Stimulated activated CD8-positive, alpha-beta memory T cell treated with anti-CD3 and anti-CD28 coated beads, Interleukin-4, amount 100 ng/mL, for 1 hour (primary cell): Measurements from ENCODE around the gene MAGIX.
"Not testable (repeated sequence)": the region's sequence is repeated elsewhere in the genome, so short reads cannot be mapped to it uniquely, and the experiment has no call there.

ENCODE experiments used
- DNase-seq, 2 donors: peaks; one replicate each; pipeline ENCODE4 v3.0.0-alpha.2; 2020; ENCODE audit warnings: low read depth in 2 of 2, low spot score in 1 of 2

The MAGIX gene

GRCh38 chrX:49162620-49163019 lies at the start of gene MAGIX:
Gene MAGIX, plus strand, starts transcription at chrX:49162758. Its CDS starts 132 bp downstream, at chrX:49162890.
- no peak for DNase-seq

- DNase-seq: no peak
These were observed 46.5 kb upstream of the MAGIX start for GRCh38 chrX:49116076-49116475.

GRCh38 chrX:49116716-49117115 lies 45.8 kb upstream of the MAGIX start:
- no peak for DNase-seq

DNA sequence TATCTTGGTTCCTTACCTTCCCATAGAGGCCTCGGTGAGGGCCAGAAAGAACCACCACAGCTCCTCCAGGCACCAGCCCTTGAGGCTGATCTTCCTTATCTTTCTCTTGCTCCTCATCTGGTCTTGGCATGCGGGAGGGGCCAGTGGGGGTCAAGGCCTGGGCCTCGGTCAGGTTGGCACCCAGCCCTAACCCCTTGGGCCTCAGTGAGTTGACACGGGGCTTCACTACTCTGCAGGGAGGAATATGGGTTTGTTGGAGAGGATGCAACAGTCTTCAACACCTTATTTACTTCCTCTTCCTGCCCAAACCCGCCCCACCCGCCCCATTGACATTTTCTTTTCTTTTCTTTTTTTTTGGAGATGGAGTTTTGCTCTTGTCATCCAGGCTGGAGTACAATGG lies 45.0 kb upstream of the MAGIX start:
- no peak for DNase-seq

DNA sequence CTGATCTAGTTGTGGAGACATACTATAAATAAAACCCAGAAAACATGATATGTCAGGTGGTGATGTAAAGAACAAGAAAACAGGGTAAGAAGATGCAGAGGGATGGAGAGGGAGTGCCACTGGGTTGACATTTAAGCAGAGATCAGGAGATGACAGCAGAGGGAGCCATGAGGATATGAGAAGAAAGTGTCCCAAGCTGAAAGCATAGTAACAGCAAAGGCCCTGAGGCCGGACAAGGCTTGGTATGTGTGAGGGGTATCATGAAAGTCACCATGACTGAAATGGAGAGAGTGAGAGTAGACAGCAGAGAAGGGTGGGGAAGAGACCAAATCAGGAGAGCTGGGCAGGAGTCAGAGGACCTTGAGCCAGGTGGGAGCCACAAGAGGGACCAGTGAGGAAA lies 42.5 kb upstream of the MAGIX start:
- no peak for DNase-seq

GRCh38 chrX:49122499-49122898 lies 40.1 kb upstream of the MAGIX start:
- no peak for DNase-seq

DNA sequence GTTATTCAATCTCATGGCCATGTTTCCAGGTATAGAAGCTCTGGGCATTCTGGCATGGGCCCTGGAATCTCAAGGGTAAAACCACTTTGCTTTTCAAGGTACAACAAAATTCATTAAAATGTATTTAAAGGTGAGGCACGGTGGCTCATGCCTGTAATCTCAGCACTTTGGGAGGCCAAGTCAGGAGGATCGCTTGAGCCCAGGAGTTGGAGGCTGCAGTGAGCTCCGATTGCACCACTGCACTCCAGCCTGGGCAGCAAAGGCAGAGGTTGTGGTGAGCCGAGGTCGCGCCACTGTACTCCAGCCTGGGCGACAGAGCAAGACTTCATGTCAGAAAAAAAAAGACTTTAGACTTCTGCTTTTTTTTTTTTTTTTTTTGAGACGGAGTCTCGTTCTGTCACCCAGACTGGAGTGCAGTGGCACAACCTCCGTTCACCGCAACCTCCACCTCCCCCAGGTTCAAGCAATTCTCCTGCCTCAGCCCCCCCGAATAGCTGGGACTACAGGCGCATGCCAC lies 34.8 kb upstream of the MAGIX start:
- not testable (repeated sequence) for DNase-seq

DNA sequence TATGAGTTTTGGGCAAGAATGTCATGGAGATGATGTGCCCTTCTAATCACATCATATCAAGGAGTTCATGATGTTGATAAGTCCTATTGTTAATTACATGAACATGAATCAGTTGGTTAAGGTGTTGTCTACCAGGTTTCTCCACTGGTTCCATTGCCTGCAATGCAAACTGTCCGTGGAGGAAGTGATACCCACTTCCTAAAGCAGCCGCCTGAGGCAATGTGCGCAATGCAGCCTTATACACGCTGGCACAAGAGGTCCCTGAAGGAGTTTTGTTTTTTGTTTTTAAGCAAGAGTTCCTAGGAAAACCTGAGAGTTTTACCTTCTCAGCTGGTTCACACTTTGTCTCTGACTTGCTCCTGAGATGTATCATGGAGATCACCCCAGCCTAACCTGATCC lies 33.1 kb upstream of the MAGIX start:
- DNase-seq: no peak

- not testable (repeated sequence) for DNase-seq
These were observed 30.3 kb upstream of the MAGIX start for GRCh38 chrX:49132275-49132674.

DNA sequence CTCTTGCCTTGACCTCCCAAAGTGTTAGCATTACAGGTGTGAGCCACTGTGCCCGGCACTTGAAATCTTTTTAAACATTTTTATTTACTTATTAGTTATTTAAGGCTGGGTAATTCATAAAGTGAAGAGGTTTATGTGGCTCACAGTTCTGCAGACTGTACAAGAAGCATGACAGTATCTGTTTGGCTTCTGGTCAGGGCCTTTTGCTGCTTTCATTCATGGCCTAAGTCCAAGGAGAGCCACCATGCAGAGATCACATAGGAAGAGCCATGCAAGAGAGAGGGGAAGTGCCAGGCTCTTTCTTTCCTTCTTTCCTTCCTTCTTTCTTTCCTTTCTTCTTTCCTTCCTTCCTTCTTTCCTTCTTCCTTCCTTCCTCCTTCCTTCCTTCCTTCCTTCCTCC lies 28.8 kb upstream of the MAGIX start:
- DNase-seq: no peak

DNA sequence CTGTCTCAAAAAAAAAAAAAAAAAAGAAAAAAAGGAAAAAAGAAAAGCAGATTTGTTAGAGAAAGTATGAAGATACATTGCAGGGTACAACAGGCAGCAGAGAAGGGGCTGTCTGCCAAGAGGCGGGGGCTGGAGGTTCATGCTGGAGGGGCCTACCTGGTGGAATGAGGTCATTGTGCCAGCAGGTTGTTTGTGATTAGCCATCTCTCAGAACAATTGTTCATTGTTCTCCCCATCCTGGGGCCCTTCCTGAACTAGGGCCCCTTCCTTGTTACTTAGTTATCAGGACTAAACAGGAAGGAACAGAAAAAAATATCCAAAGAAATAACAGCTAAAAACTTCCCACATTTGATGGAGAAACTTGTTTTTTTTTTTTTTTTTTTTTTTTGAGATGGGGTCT lies 25.1 kb upstream of the MAGIX start:
- no peak for DNase-seq

DNA sequence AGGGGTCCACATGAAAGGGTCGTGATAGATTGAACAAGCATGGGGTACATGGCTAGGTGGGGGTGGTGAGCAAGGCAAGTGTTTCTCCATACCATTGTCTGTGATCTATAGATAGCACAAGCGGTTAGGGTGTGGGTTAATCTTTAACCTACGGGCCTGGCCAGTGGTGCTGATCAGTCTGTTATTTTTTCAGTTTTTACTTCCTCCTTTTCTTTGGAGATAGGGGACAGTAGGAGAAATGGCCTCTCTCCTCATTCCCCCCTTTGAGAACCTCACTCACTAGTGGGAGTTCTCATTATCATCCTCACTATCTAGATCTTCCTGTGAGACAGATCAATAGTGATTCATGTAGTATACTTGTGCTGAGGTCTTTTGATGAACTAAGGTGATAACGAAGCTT lies 22.8 kb upstream of the MAGIX start:
- no peak for DNase-seq

DNA sequence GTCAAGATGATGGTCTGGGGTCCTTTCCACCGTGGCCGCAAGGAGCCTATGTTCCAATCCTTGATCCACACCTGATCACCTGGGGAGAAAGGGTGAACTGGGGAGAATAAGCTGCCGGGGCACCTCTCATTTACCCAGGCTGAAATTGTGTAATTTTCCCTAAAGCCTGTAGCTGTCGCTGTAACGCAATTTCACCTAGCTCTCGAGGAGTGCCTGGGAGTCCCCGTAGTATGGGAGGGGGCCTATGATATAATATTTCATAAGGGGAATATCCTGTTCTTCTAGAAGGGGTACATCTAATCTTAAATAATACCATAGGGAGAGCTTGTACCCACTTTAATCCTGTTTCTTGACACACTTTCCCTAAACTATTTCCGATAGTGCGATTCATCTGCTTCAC lies 20.3 kb upstream of the MAGIX start:
- DNase-seq: not testable (repeated sequence)

DNA sequence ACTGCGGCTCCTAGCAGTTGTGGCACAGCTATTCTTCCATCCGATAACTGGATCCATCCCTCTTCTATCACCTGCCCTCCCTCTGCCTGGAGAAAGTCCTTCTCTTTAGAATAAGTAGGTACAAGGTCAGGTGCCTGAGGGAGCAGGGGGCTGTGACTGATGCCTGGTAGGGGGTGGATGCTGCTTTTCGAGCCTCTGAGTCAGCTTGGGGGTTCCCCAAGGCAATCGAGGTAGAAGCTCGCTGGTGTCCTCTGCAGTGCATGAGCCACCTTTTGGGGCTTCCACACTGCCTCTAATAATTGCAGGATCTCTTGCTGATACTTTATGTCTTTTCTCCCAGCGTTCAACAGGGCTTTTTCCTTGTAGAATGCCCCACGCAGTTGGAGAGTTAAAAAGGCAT lies 19.4 kb upstream of the MAGIX start:
- not testable (repeated sequence) for DNase-seq

DNA sequence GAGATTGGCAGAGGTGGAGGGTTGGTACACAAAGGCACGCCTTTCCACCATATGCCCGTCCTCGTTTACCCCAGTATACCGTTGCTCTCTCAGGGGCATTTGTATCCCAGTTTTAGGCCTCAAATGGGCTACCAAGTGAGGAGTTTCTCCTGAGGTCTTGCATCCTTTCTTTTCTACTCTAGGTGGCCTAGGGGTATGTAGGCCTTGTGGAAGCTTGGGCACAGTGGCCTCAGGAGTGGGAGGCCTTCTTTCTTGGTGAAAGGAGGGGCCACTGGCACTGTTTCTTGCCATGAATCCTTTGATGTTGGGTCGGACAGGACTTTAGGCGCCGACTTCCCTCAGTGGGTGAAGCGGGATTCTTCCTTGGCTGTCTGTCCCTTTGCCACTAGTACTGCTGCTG lies 15.3 kb upstream of the MAGIX start:
- no peak for DNase-seq

- DNase-seq: no peak
These were observed 14.6 kb upstream of the MAGIX start for GRCh38 chrX:49147936-49148335.

- DNase-seq: not testable (repeated sequence)
These were observed 14.0 kb upstream of the MAGIX start for GRCh38 chrX:49148390-49149100.

GRCh38 chrX:49149291-49149690 lies 13.3 kb upstream of the MAGIX start:
- not testable (repeated sequence) for DNase-seq

DNA sequence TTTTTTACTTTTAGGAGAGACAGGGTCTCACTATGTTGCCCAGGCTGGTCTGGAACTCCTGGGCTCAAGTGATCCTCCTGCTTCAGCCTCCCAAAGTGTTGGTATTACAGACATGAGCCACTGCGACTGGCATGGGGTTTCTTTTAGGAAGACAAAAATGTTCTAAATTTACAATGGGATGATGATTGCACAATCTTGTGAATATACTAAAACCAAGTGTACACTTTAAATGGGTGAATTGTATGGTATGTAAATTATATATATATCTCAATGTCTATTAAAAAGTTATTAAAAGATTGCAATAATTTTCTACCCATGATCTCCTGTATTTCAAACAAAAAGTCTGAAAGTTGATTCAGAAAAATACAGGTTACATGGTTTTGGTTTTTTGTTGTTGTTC lies 9.1 kb upstream of the MAGIX start:
- DNase-seq: no peak

DNA sequence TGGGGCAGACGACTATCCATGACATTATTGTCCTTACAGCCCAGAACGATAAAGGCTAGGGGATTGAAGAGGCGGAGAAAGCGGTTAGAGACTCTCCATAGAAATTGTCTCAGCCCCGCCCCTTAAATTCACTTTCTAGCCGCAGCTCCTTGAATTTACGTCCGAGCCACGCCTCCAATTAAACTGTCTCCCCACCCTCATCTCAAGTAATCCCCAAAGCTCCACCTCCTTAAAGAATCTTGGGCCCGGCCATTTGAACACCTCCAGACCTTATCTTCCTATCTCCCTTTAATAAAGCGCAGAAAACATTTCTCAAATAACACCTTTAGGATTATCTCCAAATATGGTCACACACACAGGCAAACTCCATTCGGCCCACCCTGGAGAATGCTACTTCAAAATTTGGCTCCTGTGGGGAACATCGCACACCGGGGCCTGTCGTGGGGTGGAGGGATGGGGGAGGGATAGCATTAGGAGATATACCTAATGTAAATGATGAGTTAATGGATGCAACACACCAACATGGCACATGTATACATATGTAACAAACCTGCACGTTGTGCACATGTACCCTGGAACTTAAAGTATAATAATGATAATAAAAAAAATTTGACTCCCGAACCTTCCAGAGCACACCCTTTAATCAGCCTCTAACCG lies 7.2 kb upstream of the MAGIX start:
- DNase-seq: no peak

DNA sequence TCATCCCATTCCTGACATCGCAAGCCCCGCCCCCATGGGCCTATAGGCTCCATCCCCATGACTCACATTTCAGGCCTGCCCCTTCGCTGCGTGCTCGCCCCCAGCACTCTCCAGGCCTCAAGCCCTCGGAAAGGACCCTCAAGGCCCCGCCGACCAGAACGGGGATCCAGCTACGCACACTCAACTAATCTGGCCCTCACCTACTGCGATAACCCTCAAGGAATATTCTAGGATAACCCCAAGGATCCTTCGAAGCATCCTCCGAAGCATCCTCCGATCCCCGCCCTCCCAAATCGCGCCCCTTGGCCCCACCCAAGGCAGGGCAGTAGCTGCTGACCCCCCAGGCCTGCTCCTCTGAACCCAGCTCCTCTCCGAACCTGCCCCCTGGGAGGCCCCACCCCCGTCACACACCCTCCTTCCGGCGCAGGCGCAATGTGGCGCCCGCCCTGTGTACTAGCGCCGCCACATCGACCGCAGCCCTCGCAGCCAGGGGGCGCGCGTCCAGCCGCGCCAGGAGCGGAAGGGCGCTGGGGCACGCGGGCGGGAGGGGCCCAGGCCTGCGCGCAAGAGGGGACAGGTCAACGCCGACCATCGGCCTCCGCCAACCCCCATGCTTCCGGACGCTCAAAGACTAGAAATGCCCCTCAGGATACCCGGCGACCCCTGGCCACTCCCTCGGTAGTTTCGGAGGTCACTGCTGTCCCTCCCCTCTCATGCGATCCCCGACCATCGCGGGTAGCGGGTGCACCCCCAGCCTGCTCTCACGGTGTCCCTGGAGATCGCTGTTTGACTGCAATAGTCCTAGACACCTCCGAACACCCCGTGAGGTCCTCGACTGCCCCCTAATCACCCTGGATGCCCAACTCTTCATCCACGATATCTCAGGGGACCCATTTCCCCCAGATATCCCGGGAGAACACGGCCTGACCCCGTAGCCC lies 6.4 kb upstream of the MAGIX start:
- DNase-seq: peak in 1 of 2 donors; percentile 71

- no peak for DNase-seq
These were observed 5.4 kb upstream of the MAGIX start for GRCh38 chrX:49157194-49157593.
